HEK293 (cell line): ENCODE measurements around the gene CYP39A1.
A peak's percentile ranks its signal among the peaks of the same experiment; 100 is the strongest.

ENCODE experiments used
- CTCF ChIA-PET: fragments of 350-600 bp; formaldehyde crosslinking; extraction: SDS; loops from one replicate; lab custom pipeline; 2021; ENCODE audit warnings: antibody characterized with exemption; lab: Yijun Ruan, JAX
- POLR2A ChIA-PET: fragments of 300-600 bp; formaldehyde crosslinking; extraction: SDS; loops from one replicate; lab custom pipeline; 2020; ENCODE audit warnings: antibody characterized with exemption, inconsistent platforms; lab: Yijun Ruan, JAX
- H3K27ac ChIP-seq: fragments of 200-500 bp; sonication (Bioruptor generic); 2 replicates; pipeline ENCODE4 v1.5.1; 2014; ENCODE audit warnings: low read depth, low read length, control low read depth, inconsistent platforms; ENCODE audit errors: extremely low read depth
- H3K36me3 ChIP-seq, 2 experiments: fragments of 200-500 bp in 1 of 2; sonication (Bioruptor generic) in 1 of 2; 1 replicate in 1 of 2; 2 replicates in 1 of 2; pipeline ENCODE4 v1.5.1; 2014 to 2017; ENCODE audit warnings: inconsistent platforms in 2 of 2, low read length in 2 of 2; ENCODE audit not compliant: control insufficient read depth in 2 of 2, insufficient read depth in 1 of 2
- H3K4me1 ChIP-seq: fragments of 200-500 bp; sonication (Bioruptor generic); 2 replicates; pipeline ENCODE4 v1.5.1; 2014; ENCODE audit warnings: mild to moderate bottlenecking, low read length, inconsistent platforms; ENCODE audit not compliant: control insufficient read depth, insufficient read depth
- H3K4me3 ChIP-seq: 2 replicates; pipeline ENCODE4 v1.5.1; 2011; ENCODE audit warnings: low read depth, mild to moderate bottlenecking, control low read depth, low read length, moderate library complexity
- H3K9me3 ChIP-seq: fragments of 200-500 bp; sonication (Bioruptor generic); 2 replicates; pipeline ENCODE4 v1.5.1; 2014; ENCODE audit warnings: low read depth, low read length, inconsistent platforms; ENCODE audit not compliant: control insufficient read depth, insufficient read depth
- BCL11B ChIP-seq: fragments of 450-650 bp; formaldehyde crosslinking; IDR thresholded peaks from 2 replicates; pipeline ENCODE4 v1.5.1; 2016; ENCODE audit warnings: low read depth, missing biosample characterization, missing genetic modification characterization
- KLF7 ChIP-seq: fragments of 450-650 bp; formaldehyde crosslinking; IDR thresholded peaks from 2 replicates; pipeline ENCODE4 v1.5.1; 2016; ENCODE audit warnings: missing biosample characterization, missing genetic modification characterization, borderline replicate concordance
- ZFP3 ChIP-seq: fragments of 450-650 bp; formaldehyde crosslinking; IDR thresholded peaks from 2 replicates; pipeline ENCODE4 v1.5.1; 2016; ENCODE audit warnings: low read depth, missing biosample characterization, missing genetic modification characterization
- ZIC2 ChIP-seq: fragments of 450-650 bp; formaldehyde crosslinking; IDR thresholded peaks from 2 replicates; pipeline ENCODE4 v1.5.1; 2016; ENCODE audit warnings: missing biosample characterization, missing genetic modification characterization
- ZNF121 ChIP-seq: fragments of 450-650 bp; formaldehyde crosslinking; IDR thresholded peaks from 2 replicates; pipeline ENCODE4 v1.5.1; 2016; ENCODE audit warnings: missing biosample characterization, missing genetic modification characterization
- ZNF175 ChIP-seq: fragments of 450-650 bp; formaldehyde crosslinking; IDR thresholded peaks from 2 replicates; pipeline ENCODE4 v1.5.1; 2016; ENCODE audit warnings: missing biosample characterization, missing genetic modification characterization
- ZNF23 ChIP-seq: fragments of 450-650 bp; formaldehyde crosslinking; IDR thresholded peaks from 2 replicates; pipeline ENCODE4 v1.5.1; 2016; ENCODE audit warnings: missing biosample characterization, missing genetic modification characterization, borderline replicate concordance
- ZNF302 ChIP-seq: fragments of 450-650 bp; formaldehyde crosslinking; IDR thresholded peaks from 2 replicates; pipeline ENCODE4 v1.5.1; 2016; ENCODE audit warnings: missing biosample characterization, missing genetic modification characterization, low read depth
- ZNF354C ChIP-seq: fragments of 450-650 bp; formaldehyde crosslinking; IDR thresholded peaks from 2 replicates; pipeline ENCODE4 v1.5.1; 2016; ENCODE audit warnings: missing biosample characterization, missing genetic modification characterization, low read depth, borderline replicate concordance
- ZNF366 ChIP-seq: fragments of 450-650 bp; formaldehyde crosslinking; conservative IDR thresholded peaks from 2 replicates; pipeline ENCODE4 v1.5.1; 2016; ENCODE audit warnings: missing biosample characterization, missing genetic modification characterization
- ZNF501 ChIP-seq: fragments of 450-650 bp; formaldehyde crosslinking; IDR thresholded peaks from 2 replicates; pipeline ENCODE4 v1.5.1; 2016; ENCODE audit warnings: missing biosample characterization, missing genetic modification characterization
- ZNF514 ChIP-seq: fragments of 450-650 bp; formaldehyde crosslinking; IDR thresholded peaks from 2 replicates; pipeline ENCODE4 v1.5.1; 2016; ENCODE audit warnings: missing biosample characterization, missing genetic modification characterization
- ZNF561 ChIP-seq: fragments of 450-650 bp; IDR thresholded peaks from 2 replicates; pipeline ENCODE4 v1.5.1; 2018; ENCODE audit warnings: missing biosample characterization, missing genetic modification characterization, borderline replicate concordance
- ZNF629 ChIP-seq: fragments of 450-650 bp; formaldehyde crosslinking; IDR thresholded peaks from 2 replicates; pipeline ENCODE4 v1.5.1; 2017; ENCODE audit warnings: missing biosample characterization, missing genetic modification characterization
- ZNF768 ChIP-seq: fragments of 450-650 bp; formaldehyde crosslinking; IDR thresholded peaks from 2 replicates; pipeline ENCODE4 v1.5.1; 2018; ENCODE audit warnings: missing biosample characterization, mild to moderate bottlenecking, missing genetic modification characterization
- ZNF776 ChIP-seq: fragments of 450-650 bp; formaldehyde crosslinking; IDR thresholded peaks from 2 replicates; pipeline ENCODE4 v1.5.0; 2017; ENCODE audit warnings: missing biosample characterization, missing genetic modification characterization, borderline replicate concordance
- TF ChIP-seq, protein P1 (sequence below): fragments of 450-650 bp; formaldehyde crosslinking; IDR thresholded peaks from 2 replicates; pipeline ENCODE4 v1.5.1; 2017; ENCODE audit warnings: missing biosample characterization, missing genetic modification characterization
- TF ChIP-seq, protein P2 (sequence below): fragments of 450-650 bp; formaldehyde crosslinking; IDR thresholded peaks from 2 replicates; pipeline ENCODE4 v1.5.1; 2016; ENCODE audit warnings: missing biosample characterization, missing genetic modification characterization, low read depth
- TF ChIP-seq, protein P3 (sequence below): fragments of 450-650 bp; formaldehyde crosslinking; IDR thresholded peaks from 2 replicates; pipeline ENCODE4 v1.5.1; 2016; ENCODE audit warnings: missing biosample characterization, missing genetic modification characterization
- TF ChIP-seq, protein P4 (sequence below): fragments of 450-650 bp; formaldehyde crosslinking; IDR thresholded peaks from 2 replicates; pipeline ENCODE4 v1.5.1; 2016; ENCODE audit warnings: missing biosample characterization, missing genetic modification characterization

The CYP39A1 gene

DNA sequence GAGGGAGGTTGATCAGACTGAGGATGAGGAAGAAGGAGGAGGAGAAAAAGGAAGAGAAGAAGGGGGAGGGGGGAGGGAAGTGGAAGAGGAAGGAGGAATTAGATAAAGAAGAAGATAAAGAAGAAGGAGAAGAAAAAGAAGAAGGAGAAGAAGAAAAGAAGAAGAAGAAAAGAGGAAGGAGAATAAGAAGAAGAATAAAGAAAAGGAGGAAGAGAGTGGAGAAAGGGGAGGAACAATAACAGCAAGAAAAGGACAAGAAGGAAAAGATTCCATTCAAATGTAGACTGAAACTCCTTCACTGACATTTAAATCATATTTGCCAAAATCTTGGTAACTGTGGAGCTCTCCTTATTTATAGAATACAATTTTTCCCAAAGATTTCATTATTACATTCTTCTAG is 127.0 kb downstream of the CYP39A1 start:
- no peak for TF ChIP-seq KLF7 (tag by site-specific recombination)
- H3K27ac ChIP-seq: no peak overlapping the region
- H3K36me3 ChIP-seq: no peaks in the 10 kb centered on the region
- ChIA-PET CTCF (interaction anchor here (0.6 to 1.1 kb wide), 5 partner anchors 12 to 571 kb away, joined by 3 to 5 read pairs (median 3); no protein-coding TSS in a partner anchor), POLR2A (no interaction called here)
- no peaks in the 10 kb centered on the region for H3K9me3 ChIP-seq
- H3K4me1 ChIP-seq: no peaks in the 10 kb centered on the region
- no peak overlapping the region for H3K4me3 ChIP-seq

DNA sequence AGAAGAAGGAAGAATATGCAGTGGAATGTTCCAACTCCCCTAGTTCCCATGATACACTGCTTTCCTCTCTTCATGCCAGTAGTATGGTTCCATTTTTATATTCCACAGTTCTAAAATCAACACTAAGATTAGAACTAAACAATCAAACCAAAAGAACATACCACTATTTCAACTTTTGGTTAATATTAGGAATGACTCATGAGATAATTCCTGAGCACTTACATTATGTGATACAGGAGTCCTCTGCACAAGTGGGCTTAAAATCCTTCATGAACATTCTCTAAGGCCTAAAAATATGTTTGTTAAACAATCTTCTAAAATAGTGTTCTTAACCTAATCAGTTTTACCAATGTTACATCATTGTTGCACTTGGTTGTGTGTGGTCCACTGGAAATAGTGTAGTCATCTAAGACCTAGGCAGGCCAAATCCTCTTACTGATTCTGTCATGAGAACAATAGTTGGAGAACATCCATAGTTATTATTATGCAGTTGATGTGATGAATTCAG is 131.1 kb downstream of the CYP39A1 start:
- TF ChIP-seq ZNF514 (tag by site-specific recombination): no peak
- TF ChIP-seq, protein P1, sequence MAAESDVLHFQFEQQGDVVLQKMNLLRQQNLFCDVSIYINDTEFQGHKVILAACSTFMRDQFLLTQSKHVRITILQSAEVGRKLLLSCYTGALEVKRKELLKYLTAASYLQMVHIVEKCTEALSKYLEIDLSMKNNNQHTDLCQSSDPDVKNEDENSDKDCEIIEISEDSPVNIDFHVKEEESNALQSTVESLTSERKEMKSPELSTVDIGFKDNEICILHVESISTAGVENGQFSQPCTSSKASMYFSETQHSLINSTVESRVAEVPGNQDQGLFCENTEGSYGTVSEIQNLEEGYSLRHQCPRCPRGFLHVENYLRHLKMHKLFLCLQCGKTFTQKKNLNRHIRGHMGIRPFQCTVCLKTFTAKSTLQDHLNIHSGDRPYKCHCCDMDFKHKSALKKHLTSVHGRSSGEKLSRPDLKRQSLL: no peak
- TF ChIP-seq, protein P2, sequence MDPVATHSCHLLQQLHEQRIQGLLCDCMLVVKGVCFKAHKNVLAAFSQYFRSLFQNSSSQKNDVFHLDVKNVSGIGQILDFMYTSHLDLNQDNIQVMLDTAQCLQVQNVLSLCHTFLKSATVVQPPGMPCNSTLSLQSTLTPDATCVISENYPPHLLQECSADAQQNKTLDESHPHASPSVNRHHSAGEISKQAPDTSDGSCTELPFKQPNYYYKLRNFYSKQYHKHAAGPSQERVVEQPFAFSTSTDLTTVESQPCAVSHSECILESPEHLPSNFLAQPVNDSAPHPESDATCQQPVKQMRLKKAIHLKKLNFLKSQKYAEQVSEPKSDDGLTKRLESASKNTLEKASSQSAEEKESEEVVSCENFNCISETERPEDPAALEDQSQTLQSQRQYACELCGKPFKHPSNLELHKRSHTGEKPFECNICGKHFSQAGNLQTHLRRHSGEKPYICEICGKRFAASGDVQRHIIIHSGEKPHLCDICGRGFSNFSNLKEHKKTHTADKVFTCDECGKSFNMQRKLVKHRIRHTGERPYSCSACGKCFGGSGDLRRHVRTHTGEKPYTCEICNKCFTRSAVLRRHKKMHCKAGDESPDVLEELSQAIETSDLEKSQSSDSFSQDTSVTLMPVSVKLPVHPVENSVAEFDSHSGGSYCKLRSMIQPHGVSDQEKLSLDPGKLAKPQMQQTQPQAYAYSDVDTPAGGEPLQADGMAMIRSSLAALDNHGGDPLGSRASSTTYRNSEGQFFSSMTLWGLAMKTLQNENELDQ (tag by site-specific recombination): no peak
- TF ChIP-seq, protein P3, sequence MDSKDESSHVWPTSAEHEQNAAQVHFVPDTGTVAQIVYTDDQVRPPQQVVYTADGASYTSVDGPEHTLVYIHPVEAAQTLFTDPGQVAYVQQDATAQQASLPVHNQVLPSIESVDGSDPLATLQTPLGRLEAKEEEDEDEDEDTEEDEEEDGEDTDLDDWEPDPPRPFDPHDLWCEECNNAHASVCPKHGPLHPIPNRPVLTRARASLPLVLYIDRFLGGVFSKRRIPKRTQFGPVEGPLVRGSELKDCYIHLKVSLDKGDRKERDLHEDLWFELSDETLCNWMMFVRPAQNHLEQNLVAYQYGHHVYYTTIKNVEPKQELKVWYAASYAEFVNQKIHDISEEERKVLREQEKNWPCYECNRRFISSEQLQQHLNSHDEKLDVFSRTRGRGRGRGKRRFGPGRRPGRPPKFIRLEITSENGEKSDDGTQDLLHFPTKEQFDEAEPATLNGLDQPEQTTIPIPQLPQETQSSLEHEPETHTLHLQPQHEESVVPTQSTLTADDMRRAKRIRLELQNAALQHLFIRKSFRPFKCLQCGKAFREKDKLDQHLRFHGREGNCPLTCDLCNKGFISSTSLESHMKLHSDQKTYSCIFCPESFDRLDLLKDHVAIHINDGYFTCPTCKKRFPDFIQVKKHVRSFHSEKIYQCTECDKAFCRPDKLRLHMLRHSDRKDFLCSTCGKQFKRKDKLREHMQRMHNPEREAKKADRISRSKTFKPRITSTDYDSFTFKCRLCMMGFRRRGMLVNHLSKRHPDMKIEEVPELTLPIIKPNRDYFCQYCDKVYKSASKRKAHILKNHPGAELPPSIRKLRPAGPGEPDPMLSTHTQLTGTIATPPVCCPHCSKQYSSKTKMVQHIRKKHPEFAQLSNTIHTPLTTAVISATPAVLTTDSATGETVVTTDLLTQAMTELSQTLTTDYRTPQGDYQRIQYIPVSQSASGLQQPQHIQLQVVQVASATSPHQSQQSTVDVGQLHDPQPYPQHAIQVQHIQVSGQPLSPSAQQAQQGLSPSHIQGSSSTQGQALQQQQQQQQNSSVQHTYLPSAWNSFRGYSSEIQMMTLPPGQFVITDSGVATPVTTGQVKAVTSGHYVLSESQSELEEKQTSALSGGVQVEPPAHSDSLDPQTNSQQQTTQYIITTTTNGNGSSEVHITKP: peak; percentile 27; the same call in 1 of the 2 replicates
- ChIA-PET POLR2A (no interaction called here), CTCF (interaction anchor here (1.4 kb wide), 1 partner anchor 9 kb away, joined by 3 read pairs; no protein-coding TSS in a partner anchor)
- H3K9me3 ChIP-seq: no peaks in the 10 kb centered on the region
- no peaks in the 10 kb centered on the region for H3K4me1 ChIP-seq
- H3K4me3 ChIP-seq: no peak overlapping the region
- no peaks in the 10 kb centered on the region for H3K36me3 ChIP-seq
- H3K27ac ChIP-seq: no peak overlapping the region

DNA sequence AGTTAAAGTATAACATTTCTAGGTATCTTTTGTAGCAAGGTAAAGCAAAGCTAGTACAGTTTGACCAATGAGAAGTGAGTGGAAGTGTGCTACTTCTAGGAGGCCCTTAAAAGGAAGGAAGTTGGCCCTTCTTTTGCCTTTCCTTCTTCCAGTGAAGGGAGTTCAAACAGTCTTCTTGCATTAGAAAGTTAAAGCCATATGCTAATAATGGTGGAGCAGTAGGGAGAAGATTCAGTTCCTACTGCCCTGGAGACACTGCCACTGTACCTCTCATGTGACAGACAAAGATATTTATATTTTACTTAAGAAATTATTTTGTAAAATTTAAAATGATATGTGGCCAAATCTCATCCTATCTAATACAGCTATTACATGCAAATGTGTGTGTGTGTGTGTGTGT is 135.4 kb downstream of the CYP39A1 start:
- no peak for TF ChIP-seq ZNF175 (tag by site-specific recombination)
- TF ChIP-seq ZNF121: no peak
- TF ChIP-seq ZNF768 (tag by site-specific recombination): no peak
- TF ChIP-seq ZNF501: no peak
- no peak for TF ChIP-seq BCL11B
- Histone ChIP-seq H3K36me3 (no peaks in the 10 kb centered on the region), H3K9me3 (no peaks in the 10 kb centered on the region), H3K27ac (no peak overlapping the region), H3K4me3 (no peak overlapping the region), H3K4me1 (no peaks in the 10 kb centered on the region)
- ChIA-PET POLR2A (interaction anchor here (0.6 kb wide), 1 partner anchor 139 kb away, joined by 4 read pairs; no protein-coding TSS in a partner anchor), CTCF (interaction anchor here (0.6 kb wide), 1 partner anchor 220 kb away, joined by 3 read pairs; no protein-coding TSS in a partner anchor)

DNA sequence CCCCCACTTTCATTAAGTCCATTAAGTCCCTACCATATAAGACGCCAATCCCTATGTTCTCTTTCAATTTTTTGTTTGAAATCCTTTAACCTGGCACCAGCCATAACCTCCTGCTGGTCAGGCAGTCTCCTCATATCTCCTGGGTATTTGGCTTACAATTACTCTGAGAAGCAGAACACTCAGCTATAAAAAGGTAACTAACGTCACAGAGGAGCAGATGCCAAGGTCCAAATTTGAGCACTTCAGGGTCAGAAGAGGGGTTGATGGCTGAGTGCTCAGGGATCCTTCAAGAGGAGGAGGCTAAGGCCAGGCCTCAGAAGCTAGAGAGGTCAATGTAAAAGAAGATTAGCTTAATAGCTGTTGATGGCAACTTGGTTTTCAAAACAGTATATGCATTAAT is 139.1 kb downstream of the CYP39A1 start:
- CTCF ChIA-PET: interaction anchor here (1.0 kb wide), 1 partner anchor 93 kb away, joined by 5 read pairs; no protein-coding TSS in a partner anchor
- H3K4me1 ChIP-seq: no peaks in the 10 kb centered on the region
- POLR2A ChIA-PET: interaction anchor here (1.0 kb wide), 1 partner anchor 22 kb away, joined by 4 read pairs; no protein-coding TSS in a partner anchor
- TF ChIP-seq ZFP3 (tag by site-specific recombination): no peak
- TF ChIP-seq ZNF366: no peak
- TF ChIP-seq ZNF23 (tag by site-specific recombination): no peak
- no peak for TF ChIP-seq ZNF776
- TF ChIP-seq ZNF561 (tag by site-specific recombination): no peak
- TF ChIP-seq ZNF354C: no peak
- TF ChIP-seq ZNF302 (tag by site-specific recombination): no peak
- TF ChIP-seq, protein P4, sequence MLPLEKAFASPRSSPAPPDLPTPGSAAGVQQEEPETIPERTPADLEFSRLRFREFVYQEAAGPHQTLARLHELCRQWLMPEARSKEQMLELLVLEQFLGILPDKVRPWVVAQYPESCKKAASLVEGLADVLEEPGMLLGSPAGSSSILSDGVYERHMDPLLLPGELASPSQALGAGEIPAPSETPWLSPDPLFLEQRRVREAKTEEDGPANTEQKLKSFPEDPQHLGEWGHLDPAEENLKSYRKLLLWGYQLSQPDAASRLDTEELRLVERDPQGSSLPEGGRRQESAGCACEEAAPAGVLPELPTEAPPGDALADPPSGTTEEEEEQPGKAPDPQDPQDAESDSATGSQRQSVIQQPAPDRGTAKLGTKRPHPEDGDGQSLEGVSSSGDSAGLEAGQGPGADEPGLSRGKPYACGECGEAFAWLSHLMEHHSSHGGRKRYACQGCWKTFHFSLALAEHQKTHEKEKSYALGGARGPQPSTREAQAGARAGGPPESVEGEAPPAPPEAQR: no peak
- TF ChIP-seq ZNF629 (tag by site-specific recombination): no peak
- TF ChIP-seq ZIC2: no peak

More for the DNA sequence above, 139.1 kb downstream of the CYP39A1 start:
- Histone ChIP-seq H3K9me3 (no peaks in the 10 kb centered on the region), H3K27ac (no peak overlapping the region), H3K4me3 (no peak overlapping the region), H3K36me3 (no peaks in the 10 kb centered on the region)
